Activated T-cell treated with anti-CD3 and anti-CD28 coated beads, Interleukin-2, amount 50 U/mL, for 4 hours (primary cell): Measurements from ENCODE around the gene NIN. TPM values are rescaled to one million over a fixed set of nuclear protein-coding genes. Genes with fewer than 3 reads are reported as not detected.
"Not testable (repeated sequence)": the region's sequence is repeated elsewhere in the genome, so short reads cannot be mapped to it uniquely, and the experiment has no call there.

ENCODE experiments used
- ATAC-seq, 2 donors: fragments of 200-7000 bp; cut with Tn5 transposase; one replicate each; pipeline ENCODE4 v1.10.0; 2021
- DNase-seq: peaks from one replicate; pipeline ENCODE4 v3.0.0-alpha.2; 2020
- H3K27me3 Mint-ChIP-seq: one replicate; pipeline ENCODE4 v1.8.0; 2021; ENCODE audit warnings: low read depth, mixed read lengths
- H3K36me3 Mint-ChIP-seq: one replicate; pipeline ENCODE4 v1.8.0; 2022; ENCODE audit warnings: mixed read lengths; ENCODE audit not compliant: insufficient read depth
- H3K4me1 Mint-ChIP-seq: one replicate; pipeline ENCODE4 v1.8.0; 2021; ENCODE audit warnings: low read depth, mixed read lengths
- H3K4me3 Mint-ChIP-seq: one replicate; pipeline ENCODE4 v1.8.0; 2021; ENCODE audit warnings: mild to moderate bottlenecking, moderate library complexity, mixed read lengths
- H3K9me3 Mint-ChIP-seq: one replicate; pipeline ENCODE4 v1.8.0; 2021; ENCODE audit warnings: mixed read lengths
- total RNA-seq, 3 donors: library from RNA; stranded (reverse); gene quantifications; one replicate each; pipeline ENCODE4 v1.2.1, GENCODE V29; 2021

NIN gene
- total RNA-seq, 3 donors from 2014 or later: 43.9 to 50.2 (median 46.5) TPM

DNA sequence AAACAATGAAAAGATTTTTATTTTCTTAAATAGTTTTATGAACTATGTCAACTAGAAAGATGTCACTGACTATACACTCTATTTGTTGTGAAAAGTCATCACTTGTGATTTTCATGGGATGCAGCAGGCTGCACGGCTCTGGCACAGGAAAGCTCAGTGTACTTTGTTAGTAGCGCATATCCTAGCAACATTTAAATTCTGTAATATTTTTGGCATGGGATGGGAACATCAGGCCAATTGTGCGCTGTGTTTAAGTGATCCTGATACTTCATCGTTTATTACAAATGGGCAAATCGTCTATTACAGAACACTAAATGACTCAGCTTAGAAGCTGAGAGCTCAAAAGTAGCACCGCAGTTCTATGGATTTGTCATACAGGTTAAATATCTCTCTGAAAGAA, 102.1 kb downstream of the NIN start:
- Mint-ChIP-seq H3K4me3 (no peak overlapping the region), H3K27me3 (no peaks in the 10 kb centered on the region), H3K4me1 (peaks cover 32% of the 10 kb centered on the region), H3K36me3 (peaks cover 70% of the 10 kb centered on the region), H3K9me3 (peaks cover 4% of the 10 kb centered on the region)
- no peak for DNase-seq
- ATAC-seq: no peak

DNA sequence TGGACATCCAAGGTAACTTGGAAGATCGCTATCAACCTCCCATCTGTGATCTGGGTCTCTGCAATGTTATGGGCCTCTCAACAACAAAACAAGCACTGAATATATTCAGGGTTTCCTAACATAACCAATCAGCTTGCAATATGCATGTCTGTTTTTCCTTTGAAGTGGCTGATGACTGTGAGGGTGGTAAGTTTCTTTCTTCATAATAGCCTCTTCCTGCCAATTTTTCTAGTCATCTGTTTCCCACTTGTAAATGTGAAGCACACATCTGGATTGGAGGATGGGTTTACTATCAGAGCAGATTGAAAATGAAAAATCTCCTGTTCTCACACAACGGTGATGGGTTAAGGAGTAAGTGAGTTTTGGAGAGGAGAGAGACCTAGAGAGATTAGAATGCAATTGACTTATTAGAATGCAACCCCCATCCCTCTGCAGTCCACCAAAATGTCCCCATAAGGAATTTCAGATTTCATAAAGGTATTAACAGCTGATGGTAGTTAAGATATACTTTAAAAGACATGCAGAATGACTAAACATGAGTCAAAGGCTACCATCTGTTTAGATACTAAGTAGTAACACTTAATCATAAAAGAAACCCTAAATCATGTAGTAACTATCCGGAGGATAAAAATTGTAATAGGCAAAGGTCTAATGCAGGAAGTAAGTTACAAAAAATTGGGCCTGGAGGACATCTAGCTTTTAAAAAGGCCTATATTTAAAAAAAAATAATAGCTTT, 104.4 kb downstream of the NIN start:
- Mint-ChIP-seq H3K9me3 (peaks cover 4% of the 10 kb centered on the region), H3K4me1 (peaks cover 32% of the 10 kb centered on the region), H3K4me3 (peak overlapping the region; percentile 2), H3K36me3 (peaks cover 70% of the 10 kb centered on the region), H3K27me3 (no peaks in the 10 kb centered on the region)
- DNase-seq: no peak
- ATAC-seq: peak; percentile 95 to 97

DNA sequence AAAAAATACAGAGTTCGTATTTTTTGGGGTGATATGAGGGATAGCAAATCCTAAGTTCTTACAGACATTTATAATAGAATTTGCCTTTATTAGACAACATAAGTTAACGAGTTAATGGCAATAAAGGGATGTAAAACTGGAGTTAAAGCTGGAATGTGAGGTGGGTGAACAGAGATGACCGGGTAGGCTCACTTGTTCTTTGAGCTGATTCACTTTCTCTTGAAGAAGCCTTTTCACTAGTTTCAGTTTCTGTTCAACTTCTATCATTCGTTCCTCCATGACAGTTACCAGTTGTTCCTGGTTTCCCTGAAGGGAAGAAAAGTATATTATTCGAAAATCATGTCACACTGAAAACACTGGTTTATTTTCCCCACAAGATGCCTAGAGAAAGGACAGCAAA, 105.2 kb downstream of the NIN start:
- H3K27me3 Mint-ChIP-seq: no peaks in the 10 kb centered on the region
- DNase-seq: no peak
- ATAC-seq: peak in 1 of 2 donors; percentile 23
- peaks cover 32% of the 10 kb centered on the region for H3K4me1 Mint-ChIP-seq
- peak overlapping the region; percentile 2 for H3K4me3 Mint-ChIP-seq
- H3K36me3 Mint-ChIP-seq: peaks cover 69% of the 10 kb centered on the region
- peaks cover 4% of the 10 kb centered on the region for H3K9me3 Mint-ChIP-seq

DNA sequence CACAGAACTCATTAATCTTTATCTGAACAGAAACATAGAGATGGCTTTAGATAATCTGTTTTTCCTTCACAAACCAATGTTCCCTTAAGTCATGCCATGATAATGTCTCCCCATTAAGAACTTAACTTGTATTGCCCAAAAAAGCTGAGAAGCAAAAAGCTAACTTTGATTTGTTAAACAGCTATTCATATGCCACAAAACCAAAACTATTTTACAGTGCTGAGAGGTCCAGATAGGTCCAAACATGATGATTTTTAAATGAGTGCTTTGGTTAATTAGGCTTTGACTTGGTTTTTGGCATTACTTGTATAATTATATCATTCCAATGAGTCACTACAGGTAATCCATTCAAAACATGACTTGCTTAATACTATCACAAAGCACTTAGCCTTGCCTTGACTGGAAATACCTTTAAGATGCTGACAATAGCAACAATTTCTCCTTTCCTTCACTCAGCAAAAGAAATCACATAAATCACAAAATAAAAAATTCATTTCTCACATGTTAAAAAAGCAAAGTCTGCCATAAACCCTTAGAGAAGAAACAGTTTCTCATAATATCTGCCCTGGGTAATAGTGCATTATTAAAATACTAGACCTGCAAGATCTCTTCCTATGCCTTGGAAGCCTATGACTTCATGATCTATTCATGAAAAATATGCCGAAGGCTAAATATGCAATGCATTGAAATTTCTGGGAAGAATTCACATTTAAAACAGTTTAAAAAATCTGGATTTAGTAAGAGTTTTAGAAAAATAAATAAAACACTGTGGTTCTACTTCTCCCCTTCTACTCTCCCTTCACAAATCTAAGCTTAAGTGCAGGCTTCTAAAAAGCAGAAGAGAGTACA, 110.8 kb downstream of the NIN start:
- Mint-ChIP-seq H3K4me3 (no peak overlapping the region), H3K9me3 (no peaks in the 10 kb centered on the region)
- no peak for ATAC-seq

DNA sequence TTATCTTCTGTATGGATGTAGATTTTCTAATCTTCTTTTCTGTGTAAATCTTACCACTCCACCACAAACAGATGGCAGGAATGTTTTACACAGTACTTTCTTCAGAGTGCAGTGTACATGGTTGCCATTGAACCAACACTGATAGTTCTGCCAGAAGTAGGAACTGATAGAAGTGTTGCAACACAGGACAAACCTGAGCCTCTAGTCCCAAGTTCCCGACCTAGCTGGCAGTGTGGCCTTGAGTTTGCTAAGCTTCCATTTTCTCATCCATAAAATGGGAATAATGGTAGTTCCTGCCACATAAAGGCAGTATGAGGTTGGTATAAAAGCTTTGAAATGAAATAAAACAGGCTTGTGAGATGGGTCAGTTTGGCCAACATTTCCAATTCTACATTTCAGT, 112.0 kb downstream of the NIN start:
- Mint-ChIP-seq H3K9me3 (no peaks in the 10 kb centered on the region), H3K36me3 (peaks cover 17% of the 10 kb centered on the region), H3K4me1 (no peaks in the 10 kb centered on the region), H3K4me3 (no peak overlapping the region), H3K27me3 (no peaks in the 10 kb centered on the region)
- no peak for ATAC-seq
- DNase-seq: no peak

More for the DNA sequence above, 110.8 kb downstream of the NIN start:
- DNase-seq: no peak
- Mint-ChIP-seq H3K27me3 (no peaks in the 10 kb centered on the region), H3K36me3 (peaks cover 29% of the 10 kb centered on the region), H3K4me1 (peaks cover 5% of the 10 kb centered on the region)

DNA sequence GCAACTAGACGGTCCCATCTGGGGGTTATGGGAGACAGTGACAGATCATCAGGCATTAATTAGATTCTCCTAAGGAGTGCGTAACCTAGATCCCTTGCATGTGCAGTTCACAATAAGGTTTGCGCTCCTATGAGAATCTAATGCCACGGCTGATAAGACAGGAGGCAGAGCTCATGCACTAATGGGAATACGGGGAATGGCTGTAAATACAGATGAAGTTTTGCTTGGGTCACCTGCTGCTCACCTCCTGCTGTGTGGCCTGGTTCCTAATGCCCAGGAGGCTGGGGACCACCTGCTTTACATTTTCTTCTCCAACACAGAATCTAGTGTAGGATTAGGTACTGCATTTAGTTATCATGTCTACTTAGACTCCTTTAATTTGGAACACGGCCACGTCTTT, 113.2 kb downstream of the NIN start:
- no peaks in the 10 kb centered on the region for H3K9me3 Mint-ChIP-seq
- H3K4me3 Mint-ChIP-seq: no peak overlapping the region
- ATAC-seq (no peak), DNase-seq (no peak)
- H3K4me1 Mint-ChIP-seq: no peaks in the 10 kb centered on the region
- H3K36me3 Mint-ChIP-seq: peaks cover 13% of the 10 kb centered on the region
- H3K27me3 Mint-ChIP-seq: no peaks in the 10 kb centered on the region

DNA sequence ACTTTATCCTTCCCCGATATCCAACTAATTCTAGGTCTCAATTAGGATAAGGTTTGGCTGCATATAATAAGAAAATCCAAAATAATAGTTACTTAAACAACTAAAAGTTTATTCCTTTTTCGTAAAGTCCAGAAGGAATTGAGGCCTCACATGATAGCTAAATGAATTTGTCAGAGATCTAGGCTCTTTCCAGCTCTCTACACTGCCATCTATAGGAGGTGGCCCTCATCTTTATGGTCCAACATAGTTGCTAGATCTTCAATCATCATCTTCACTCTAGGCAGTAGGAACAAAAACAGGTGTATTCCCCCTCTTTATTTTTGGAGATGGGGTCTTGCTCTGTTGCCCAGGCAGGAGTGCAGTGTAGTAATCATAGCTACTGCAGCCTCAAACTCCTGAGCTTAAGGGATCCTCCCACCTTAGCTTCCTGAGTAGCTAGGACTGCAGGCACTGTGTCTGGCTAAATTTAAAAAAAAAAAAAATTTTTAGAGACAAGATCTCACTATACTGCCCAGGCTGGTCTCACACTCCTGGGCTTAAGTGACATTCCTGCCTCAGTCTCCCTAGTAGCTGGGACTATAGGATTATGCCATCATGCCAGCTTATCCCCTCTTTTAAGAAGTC, 116.4 kb downstream of the NIN start:
- no peaks in the 10 kb centered on the region for H3K36me3 Mint-ChIP-seq
- H3K27me3 Mint-ChIP-seq: peaks cover 2% of the 10 kb centered on the region
- DNase-seq (no peak), ATAC-seq (peak; percentile 34 to 66)
- no peaks in the 10 kb centered on the region for H3K4me1 Mint-ChIP-seq
- no peak overlapping the region for H3K4me3 Mint-ChIP-seq
- H3K9me3 Mint-ChIP-seq: no peaks in the 10 kb centered on the region

DNA sequence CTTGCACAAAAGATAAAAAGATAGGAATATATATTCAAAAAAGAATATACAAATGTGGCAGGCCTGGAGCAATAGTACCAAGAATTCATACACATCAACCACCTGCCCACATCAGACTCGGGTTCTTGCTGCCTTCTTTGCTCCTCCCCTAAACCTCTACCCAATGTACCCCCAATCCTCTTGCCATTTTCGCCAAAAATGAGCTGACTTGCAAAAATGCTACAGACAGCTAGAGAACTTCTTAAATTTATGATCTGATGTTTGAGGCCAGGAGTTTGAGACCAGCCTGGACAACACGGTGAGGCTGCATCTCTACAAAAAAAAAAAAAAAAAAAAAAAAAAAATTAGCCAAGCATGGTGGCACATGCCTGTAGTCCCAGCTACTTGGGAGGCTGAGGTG, 119.9 kb downstream of the NIN start:
- no peak for ATAC-seq
- Mint-ChIP-seq H3K27me3 (peaks cover 2% of the 10 kb centered on the region), H3K9me3 (no peaks in the 10 kb centered on the region), H3K4me1 (no peaks in the 10 kb centered on the region), H3K36me3 (no peaks in the 10 kb centered on the region), H3K4me3 (no peak overlapping the region)
- no peak for DNase-seq

DNA sequence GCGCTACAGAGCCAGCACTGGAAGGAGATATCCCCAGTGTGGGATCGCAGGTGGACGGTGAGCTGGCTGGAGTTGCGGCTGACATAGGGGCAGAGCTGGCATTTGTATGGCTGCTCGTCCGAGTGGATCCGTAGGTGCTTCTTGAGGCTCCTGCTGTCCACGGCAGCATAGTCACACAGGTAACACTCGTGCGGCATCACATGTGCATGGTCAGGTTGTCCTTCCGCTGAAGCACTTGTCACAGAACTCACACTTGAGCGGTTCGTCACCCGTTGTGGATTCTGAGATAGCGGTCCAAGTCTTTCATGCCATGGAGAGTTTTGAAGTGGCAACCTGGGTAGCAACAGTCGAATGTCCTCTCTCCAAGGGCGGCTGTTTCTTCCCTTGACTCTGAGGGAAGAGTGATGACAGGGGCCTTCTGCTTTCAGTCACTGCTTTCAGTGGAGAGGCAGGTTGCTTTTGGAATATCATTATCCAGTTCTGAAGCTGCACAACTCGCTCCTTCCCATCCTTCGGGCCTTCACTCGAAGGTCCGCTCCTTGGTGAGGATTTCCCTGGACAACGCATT, 125.9 kb downstream of the NIN start:
- no peak overlapping the region for H3K4me3 Mint-ChIP-seq
- DNase-seq (no peak), ATAC-seq (no peak)

DNA sequence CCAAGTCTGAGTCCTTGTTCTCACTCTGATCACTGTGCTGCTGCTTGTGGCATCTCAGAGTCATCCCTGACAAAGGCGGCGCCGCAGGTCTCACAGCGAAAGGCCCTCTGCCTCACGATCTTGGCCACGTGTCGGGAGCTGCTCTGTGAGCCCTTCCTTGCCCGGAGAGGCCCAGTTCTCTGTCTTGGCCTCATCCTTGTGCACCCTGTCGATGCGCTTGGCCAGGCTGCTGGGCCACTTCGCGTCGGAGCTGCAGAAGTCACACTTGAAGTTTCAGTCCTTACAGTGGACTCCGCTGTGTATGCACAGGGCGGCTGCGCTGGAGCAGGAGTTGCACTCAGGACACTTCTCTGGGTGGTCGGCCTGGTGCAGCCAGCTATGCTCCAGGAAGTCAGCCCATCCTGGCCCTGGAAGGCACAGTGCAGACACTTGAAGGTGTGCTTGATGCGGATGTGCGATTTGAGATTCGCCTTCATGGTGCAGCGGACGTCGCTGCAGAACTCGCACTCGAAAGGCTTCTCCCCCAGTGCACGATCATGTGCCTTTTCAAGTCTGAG, 126.4 kb downstream of the NIN start:
- Mint-ChIP-seq H3K4me3 (no peak overlapping the region), H3K4me1 (no peaks in the 10 kb centered on the region), H3K36me3 (no peaks in the 10 kb centered on the region), H3K27me3 (peaks cover 25% of the 10 kb centered on the region), H3K9me3 (no peaks in the 10 kb centered on the region)
- ATAC-seq (no peak), DNase-seq (no peak)

More for the DNA sequence above, 125.9 kb downstream of the NIN start:
- H3K27me3 Mint-ChIP-seq: peaks cover 21% of the 10 kb centered on the region
- H3K4me1 Mint-ChIP-seq: no peaks in the 10 kb centered on the region
- no peaks in the 10 kb centered on the region for H3K36me3 Mint-ChIP-seq
- H3K9me3 Mint-ChIP-seq: no peaks in the 10 kb centered on the region

DNA sequence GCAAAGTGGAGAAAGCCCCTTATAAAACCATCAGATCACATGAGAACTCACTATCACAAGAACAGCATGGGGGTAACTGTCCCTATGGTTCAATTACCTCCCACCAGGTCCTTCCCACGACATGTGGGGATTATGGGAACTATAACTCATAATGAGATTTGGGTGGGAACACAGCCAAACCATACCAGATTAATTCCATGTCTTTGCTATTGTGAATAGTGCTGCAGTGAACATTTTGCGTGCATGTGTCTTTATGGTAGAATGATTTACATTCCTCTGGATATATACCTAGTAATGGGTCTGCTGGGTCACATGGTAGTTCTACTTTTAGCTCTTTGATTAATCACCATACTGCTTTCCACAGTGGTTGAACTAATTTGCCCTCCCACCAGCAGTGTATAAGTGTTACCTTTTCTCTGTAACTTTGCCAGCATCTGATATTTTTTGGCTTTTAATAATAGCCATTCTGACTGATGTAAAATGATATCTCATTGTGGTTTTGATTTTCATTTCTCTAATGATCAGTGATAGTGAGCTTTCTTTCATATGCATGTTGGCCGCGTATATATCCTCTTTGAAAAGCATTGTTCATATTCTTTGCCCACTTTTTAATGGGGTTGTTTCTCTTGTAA, 133.2 kb downstream of the NIN start:
- H3K36me3 Mint-ChIP-seq: no peaks in the 10 kb centered on the region
- H3K27me3 Mint-ChIP-seq: peaks cover 17% of the 10 kb centered on the region
- H3K4me3 Mint-ChIP-seq: no peak overlapping the region
- DNase-seq: no peak
- no peaks in the 10 kb centered on the region for H3K4me1 Mint-ChIP-seq
- no peak for ATAC-seq
- peaks cover 6% of the 10 kb centered on the region for H3K9me3 Mint-ChIP-seq

DNA sequence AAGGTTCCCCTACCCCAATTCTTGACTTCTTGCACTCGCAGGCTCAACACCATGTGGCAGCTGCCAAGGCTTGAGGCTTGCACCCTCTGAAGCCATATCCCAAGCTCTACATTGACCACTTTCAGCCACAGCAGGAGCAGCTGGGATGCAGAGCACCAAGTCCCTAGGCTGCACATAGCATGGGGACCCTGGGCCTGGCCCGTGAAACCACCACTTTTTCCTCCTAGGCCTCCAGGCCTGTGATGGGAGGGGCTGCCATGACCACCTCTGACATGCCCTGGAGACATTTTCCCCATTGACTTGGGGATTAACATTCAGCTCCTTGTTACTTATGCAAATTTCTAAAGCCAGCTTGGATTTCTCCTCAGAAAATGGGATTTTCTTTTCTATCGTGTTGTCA, 136.7 kb downstream of the NIN start:
- ATAC-seq: not testable (repeated sequence)

DNA sequence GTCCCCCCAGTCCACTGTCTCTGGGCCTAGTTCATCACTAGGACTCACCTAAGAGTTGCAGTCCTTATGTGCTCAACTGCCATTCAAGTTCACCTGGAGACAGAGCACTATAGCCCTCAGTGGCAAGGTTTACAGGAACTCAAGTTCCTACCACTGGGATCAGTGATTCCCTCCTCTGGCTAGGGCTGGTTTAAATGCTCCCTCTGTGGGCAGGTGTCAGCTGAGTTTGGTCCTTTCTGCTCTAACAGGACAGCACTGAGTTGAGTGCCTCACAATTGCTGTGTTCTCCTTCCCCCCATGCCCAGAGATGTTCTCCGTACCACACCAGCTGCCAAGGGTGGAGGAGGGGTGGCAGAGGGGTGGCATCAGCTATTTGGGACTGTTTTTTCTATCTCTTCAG, 142.1 kb downstream of the NIN start:
- Mint-ChIP-seq H3K36me3 (peaks cover 3% of the 10 kb centered on the region), H3K9me3 (peaks cover 24% of the 10 kb centered on the region), H3K27me3 (peaks cover 8% of the 10 kb centered on the region), H3K4me3 (no peak overlapping the region), H3K4me1 (no peaks in the 10 kb centered on the region)
- no peak for ATAC-seq
- DNase-seq: no peak

More for the DNA sequence above, 136.7 kb downstream of the NIN start:
- not testable (repeated sequence) for H3K4me1 Mint-ChIP-seq, DNase-seq, H3K27me3 Mint-ChIP-seq, H3K36me3 Mint-ChIP-seq, H3K4me3 Mint-ChIP-seq
- H3K9me3 Mint-ChIP-seq: peaks cover 20% of the 10 kb centered on the region

DNA sequence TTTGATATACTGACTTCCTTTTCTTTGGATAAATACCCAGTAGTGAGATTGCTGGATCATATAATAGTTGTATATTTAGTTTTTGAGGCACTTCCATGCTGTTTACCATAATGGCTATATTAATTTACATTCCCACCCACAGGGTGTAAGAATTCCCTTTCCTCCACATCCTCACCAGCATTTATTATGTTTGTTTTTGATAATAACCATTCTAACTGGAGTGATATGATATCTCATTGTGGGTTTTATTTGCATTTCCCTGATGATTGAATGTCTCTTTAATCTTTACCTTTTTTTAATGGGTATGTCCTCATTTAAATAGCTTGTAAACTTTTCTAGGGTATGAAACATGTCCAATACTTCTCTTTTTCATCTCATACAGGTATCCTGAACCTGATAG, 151.3 kb downstream of the NIN start:
- Mint-ChIP-seq H3K4me3 (no peak overlapping the region), H3K27me3 (no peaks in the 10 kb centered on the region), H3K36me3 (no peaks in the 10 kb centered on the region), H3K9me3 (no peaks in the 10 kb centered on the region), H3K4me1 (peaks cover 12% of the 10 kb centered on the region)
- no peak for ATAC-seq
- DNase-seq: no peak
